NCI-H524 (cell line): ENCODE measurements around the gene CACNA1B.

ENCODE experiments used
- DNase-seq, 2 experiments: peaks; one replicate each; lab custom pipeline; 2025; lab: John Stamatoyannopoulos, UW

The CACNA1B gene

GRCh38 chr9:138040446-138041430 is 163.2 kb downstream of the CACNA1B start:
- DNase-seq: no peak

DNA sequence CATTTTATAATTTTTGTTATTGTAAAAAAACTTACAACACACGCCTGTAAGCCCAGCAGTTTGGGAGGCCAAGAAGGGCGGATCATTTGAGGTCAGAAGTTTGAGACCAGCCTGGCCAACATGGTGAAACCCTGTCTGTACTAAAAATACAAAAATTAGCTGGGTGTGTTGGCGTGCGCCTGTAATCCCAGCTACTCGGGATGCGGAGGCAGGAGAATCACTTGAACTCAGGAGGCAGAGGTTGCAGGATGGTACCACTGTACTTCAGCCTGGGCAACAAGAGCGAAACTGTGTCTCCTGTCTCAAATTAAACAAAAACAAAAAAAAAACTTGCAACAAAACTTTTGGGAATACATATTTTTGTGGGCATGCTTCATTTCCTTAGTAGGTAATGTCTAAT is 164.6 kb downstream of the CACNA1B start:
- no peak for DNase-seq

GRCh38 chr9:138042640-138043039 is 165.1 kb downstream of the CACNA1B start:
- DNase-seq: no peak

DNA sequence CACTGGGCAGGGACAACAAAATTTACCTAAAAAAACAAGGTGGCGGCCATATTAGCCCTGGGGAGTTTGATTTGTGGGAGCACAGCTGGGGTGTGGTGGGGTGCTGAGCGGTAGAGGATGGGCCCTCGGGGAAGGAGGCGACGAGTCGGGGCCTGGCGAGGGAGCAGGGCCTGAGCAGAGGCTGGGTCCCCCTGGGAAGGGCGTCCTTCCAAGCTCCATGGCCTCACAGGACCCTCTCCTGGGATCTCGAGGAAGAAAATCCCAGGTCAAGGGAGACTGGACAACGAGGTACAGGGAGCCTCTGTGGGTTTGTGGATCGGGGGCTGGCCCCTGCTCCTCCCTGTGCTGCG is 165.5 kb downstream of the CACNA1B start:
- DNase-seq: no peak

- no peak for DNase-seq
Observed at GRCh38 chr9:138043411-138044345, 166.1 kb downstream of the CACNA1B start.

DNA sequence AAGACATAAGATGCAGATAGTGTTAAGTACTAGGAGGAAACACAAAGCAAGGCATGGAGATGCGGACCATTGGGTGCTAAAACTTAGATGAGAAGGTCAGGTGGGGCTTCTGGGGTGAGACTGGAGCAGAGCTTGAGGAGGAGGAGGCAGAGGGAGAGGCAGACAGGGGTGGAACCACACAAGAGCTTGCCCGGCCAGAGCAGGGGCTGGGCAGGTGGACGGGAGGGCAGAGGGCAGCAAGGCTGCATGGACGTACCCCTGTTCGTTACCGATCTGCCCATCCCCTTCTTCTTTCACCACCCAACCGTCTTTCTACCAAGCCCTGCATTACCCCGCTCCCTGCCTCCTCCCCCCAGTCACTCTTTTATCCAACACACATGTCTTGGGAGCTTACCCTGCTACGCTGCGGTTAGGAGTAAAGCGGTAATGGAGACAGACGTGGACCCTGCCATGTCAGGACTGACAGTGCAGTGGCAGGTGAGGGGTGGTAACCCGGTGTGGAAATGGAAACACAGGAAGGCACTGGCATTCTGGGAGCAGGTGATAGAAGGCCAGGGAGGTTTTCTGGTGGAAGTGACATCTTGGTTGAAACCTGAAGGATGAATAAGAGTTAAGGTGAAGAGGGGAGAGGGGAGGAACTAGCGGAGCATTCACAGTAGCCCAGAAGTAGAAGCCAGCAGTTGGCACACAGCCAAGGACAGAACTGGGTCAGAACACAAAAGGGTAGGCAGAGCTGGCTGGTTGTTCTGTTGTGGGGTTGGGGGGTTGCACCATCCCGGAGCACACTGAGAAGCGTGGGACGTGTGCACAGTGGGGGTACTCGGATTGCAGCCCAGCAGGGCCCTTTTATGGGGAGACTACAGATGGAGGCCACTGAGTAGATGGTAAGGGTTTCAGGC is 167.2 kb downstream of the CACNA1B start:
- DNase-seq: no peak

GRCh38 chr9:138045541-138046490 is 168.2 kb downstream of the CACNA1B start:
- no peak for DNase-seq

DNA sequence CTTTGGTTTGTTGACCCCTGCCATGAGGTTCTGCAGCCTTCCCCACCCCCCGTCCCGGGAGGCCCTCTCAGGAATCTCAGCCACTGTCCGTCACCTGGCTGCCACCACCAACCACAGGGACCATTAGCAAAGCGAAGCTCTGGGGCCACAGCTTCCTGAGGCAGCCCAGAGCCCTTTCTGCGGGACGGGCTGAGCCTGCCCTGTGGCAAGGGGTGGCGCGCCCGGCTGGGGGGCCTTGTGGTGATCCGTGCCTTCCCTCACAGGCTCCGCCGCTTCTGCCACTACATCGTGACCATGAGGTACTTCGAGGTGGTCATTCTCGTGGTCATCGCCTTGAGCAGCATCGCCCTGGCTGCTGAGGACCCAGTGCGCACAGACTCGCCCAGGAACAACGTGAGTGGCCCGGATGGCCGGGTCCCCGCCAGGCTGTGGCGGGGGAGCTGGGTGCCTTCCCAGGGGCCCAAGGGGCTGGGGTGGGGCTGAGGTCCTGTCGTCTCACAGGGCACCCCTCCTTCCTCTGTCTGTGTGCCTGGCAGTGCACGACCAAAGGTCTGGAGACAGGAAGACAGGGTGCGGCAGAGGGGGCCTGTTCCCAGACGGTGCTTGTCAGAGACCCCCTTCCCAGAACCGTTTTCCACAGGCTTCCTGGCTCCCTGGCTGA is 169.2 kb downstream of the CACNA1B start:
- no peak for DNase-seq

- no peak for DNase-seq
Observed at GRCh38 chr9:138047469-138048040, 170.0 kb downstream of the CACNA1B start.

GRCh38 chr9:138048184-138048583 is 170.6 kb downstream of the CACNA1B start:
- no peak for DNase-seq

DNA sequence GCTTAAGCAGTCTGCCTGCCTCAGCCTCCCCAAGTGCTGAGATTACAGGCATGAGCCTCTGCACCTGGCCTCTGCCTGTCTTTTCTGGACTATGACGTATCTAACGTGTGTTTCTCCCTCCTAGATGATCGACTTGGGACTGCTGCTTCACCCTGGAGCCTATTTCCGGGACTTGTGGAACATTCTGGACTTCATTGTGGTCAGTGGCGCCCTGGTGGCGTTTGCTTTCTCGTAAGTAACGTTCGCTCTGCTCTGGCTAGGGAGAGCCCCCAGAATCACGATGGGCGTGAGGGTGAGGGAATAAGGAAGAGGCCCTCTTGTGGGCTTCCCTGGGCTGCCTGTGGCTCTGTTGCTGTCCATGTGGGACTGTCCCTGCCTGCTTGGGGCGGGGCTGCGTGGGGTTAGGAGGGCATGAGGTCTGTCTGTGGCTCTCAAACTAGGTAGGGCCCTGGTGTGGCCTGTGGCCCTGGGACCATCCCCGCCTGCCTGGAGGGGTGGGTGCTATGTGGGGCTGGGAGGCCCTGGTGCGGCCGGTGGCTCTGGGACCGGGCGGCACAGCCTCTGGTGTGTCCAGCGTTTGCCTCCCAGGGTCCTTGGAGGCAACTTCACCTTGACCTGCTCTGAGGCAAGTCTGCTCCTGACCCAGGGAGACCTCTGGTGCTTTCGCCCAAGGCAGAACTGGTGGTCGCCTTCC is 171.7 kb downstream of the CACNA1B start:
- no peak for DNase-seq

GRCh38 chr9:138049779-138050471 is 172.3 kb downstream of the CACNA1B start:
- no peak for DNase-seq

GRCh38 chr9:138050472-138051330 is 173.1 kb downstream of the CACNA1B start:
- DNase-seq: no peak

DNA sequence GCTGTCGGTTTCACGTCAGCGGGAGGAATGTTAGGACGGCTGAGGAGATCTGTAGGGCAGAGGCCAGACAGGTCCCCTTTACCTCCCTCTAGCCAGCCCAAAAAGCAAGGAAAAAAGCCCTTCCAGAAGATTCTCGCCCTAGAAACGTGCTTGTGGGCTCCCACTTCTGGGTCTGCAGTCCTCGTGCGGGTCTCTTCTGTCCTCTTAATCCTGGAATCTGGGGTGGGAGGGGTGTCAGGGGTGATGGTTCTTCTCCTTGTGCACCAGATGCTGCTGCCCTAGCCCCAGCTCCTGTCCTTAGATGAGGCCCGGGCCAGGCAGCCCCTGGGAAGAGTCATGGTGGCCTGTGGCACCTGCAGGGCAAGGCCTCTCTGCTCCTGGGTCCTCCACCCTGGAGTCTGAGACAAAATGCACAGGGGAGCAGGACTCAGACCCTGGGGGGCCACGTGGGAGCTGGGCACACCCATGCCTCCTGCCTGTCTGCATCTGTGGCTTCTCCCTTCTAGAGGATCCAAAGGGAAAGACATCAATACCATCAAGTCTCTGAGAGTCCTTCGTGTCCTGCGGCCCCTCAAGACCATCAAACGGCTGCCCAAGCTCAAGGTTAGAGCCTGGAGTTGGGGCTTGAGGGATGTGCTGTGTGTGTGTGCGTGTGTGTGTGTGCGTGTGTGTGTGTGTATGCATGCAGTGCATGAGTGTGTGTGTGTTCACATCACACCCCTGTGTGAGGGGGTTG is 174.2 kb downstream of the CACNA1B start:
- no peak for DNase-seq

GRCh38 chr9:138052322-138052615 is 174.7 kb downstream of the CACNA1B start:
- DNase-seq: no peak

DNA sequence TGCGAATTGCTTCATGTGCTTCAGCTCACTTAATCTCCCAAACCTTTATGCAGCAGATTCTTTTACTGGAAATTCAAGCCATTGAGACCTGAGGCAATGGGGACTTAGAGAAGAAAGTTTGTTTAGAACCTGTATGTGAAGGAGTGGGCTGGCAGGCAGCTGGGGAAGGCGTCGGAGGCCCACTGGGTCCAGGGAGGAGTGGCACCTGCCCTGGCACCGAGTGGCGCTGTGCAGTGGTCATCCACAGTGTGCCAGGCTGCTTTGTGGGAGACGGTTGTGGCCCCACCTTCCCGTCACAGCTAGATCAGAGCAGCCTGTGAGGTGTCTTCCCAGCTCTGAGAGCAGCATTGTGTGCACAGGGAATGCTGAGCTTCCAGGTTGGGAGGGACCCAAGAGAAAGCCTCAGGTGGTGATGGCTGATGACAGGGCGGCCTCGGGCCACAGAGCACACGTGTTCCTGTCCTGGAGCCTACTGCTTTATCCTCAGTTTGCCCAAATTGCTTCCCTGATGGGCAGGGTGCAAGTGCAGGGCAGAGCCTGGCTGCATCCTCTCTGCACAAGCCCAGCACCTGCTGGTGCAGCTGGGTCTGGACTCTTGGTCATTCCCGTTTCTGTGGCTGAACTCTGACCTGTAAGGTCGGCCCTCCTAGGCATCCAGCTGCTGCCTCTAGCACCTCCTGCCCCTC is 175.2 kb downstream of the CACNA1B start:
- DNase-seq: no peak
